ENCODE data around the gene SUMO1. TPM values are rescaled to one million over a fixed set of nuclear protein-coding genes. Genes with fewer than 3 reads are reported as not detected.

Gene SUMO1
- total and polyA plus RNA-seq, 10 of the 15 experiments (the other 5 are each of a cell fraction or from before 2014, with no cell fraction given): 105 to 458 (median 199) TPM

DNA sequence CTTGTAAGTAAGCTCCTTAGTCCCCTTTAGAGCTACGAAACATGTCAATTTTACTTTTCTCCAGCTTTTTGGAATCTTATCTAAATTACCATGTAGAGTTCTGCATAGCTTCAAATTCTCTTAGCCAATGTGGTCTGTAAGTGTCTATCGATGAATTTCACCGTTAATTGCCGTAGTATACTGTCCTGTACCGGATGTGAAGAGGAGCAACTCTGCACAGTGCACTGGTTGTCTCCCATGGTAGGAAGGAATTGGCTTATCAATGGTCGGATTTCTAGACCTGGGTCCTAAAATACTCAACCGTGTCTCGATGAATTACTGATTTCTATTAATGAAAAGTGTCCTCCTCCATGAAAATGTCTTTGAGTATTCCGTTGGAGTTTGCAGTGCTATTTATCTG is 29.1 kb upstream of the SUMO1 start:
- H3K79me2 ChIP-seq (ENCODE audit: control insufficient read depth, insufficient read depth, low read length): peaks cover 73% of the 10 kb centered on the region
- H3K27me3 ChIP-seq (replicated peaks in 1 of 2; ENCODE audit: control insufficient read depth in 2 of 2, insufficient read depth in 2 of 2, low read length in 1 of 2): no peaks in the 10 kb centered on the region
- peaks cover 12% of the 10 kb centered on the region for H3K4me1 ChIP-seq (ENCODE audit: control insufficient read depth, insufficient read depth, low read length)
- peak overlapping the region; percentile 99 for H3K27ac ChIP-seq (ENCODE audit: control insufficient read depth, insufficient read depth)
- peaks cover 19% of the 10 kb centered on the region for H4K20me1 ChIP-seq (ENCODE audit: control insufficient read depth, insufficient read depth)
- POLR2A ChIA-PET: interaction anchor here (0.6 to 1.7 kb wide), 5 partner anchors 10 to 32 kb away, joined by 3 to 11 read pairs (median 4); no protein-coding TSS in a partner anchor
- peak overlapping the region; percentile 89 for H3K4me3 ChIP-seq
- SMC1A ChIA-PET (ENCODE audit: uncharacterized antibody, unreplicated experiment): interaction anchor here (0.7 to 2.5 kb wide), 4 partner anchors 10 to 112 kb away, joined by 3 to 10 read pairs (median 6); partner anchors contain the start of gene SUMO1
- ATAC-seq (peak; percentile 15; the same call in 1 of the 3 replicates), FAIRE-seq (no peak), DNase-seq (ENCODE audit: low read depth, low spot score) (no peak)
- under 1% methylated on average over 9 of the region's 9 CpGs for WGBS (ENCODE audit: insufficient coverage, insufficient replicate concordance, low lambda C conversion rate, missing lambda C conversion rate)
- intact Hi-C loops (cut with micrococcal nuclease; ENCODE audit: unreplicated experiment) (loop anchor here (5.0 kb wide), 1 partner anchor 110 kb away; the partner anchor contains the start of gene BMPR2), in situ Hi-C loops (cut with MboI) (no loop called here)
- H3K9ac ChIP-seq (ENCODE audit: control insufficient read depth, insufficient read depth, low read length): peak overlapping the region; percentile 98
- H3K4me2 ChIP-seq (ENCODE audit: control insufficient read depth, insufficient read depth): peak overlapping the region; percentile 71
- RAD21 ChIA-PET (ENCODE audit: unreplicated experiment): interaction anchor here (1.5 to 1.6 kb wide), 3 partner anchors 10 to 114 kb away, joined by 4 to 7 read pairs (median 7); no protein-coding TSS in a partner anchor
- no peaks in the 10 kb centered on the region for H3K36me3 ChIP-seq (ENCODE audit: control insufficient read depth in 2 of 2, insufficient read depth in 2 of 2, low read length in 1 of 2)
- no peaks in the 10 kb centered on the region for H3K9me3 ChIP-seq (replicated peaks; ENCODE audit: control insufficient read depth, insufficient read depth, low read length)
- no TSS peak for BruUV-seq (replicated peaks)
- TF ChIP-seq LARP7 (IDR thresholded peaks at IDR 0.05) (peak; percentile 17; the same call in 1 of the 2 replicates), POU2F2 (IDR thresholded peaks at IDR 0.05; ENCODE audit: borderline replicate concordance, low read depth, low read length) (0 out of 3 replicates have a peak, but pooled peaks have one; percentile 16), HCFC1 (IDR thresholded peaks at IDR 0.05; ENCODE audit: low read length) (no peak)
- CTCF ChIA-PET: interaction anchor here (0.7 to 1.3 kb wide), 2 partner anchors 11 to 359 kb away, joined by 3 to 5 read pairs; no protein-coding TSS in a partner anchor
- no peak overlapping the region for H2AFZ ChIP-seq (ENCODE audit: control insufficient read depth, low read depth, low read length)

DNA sequence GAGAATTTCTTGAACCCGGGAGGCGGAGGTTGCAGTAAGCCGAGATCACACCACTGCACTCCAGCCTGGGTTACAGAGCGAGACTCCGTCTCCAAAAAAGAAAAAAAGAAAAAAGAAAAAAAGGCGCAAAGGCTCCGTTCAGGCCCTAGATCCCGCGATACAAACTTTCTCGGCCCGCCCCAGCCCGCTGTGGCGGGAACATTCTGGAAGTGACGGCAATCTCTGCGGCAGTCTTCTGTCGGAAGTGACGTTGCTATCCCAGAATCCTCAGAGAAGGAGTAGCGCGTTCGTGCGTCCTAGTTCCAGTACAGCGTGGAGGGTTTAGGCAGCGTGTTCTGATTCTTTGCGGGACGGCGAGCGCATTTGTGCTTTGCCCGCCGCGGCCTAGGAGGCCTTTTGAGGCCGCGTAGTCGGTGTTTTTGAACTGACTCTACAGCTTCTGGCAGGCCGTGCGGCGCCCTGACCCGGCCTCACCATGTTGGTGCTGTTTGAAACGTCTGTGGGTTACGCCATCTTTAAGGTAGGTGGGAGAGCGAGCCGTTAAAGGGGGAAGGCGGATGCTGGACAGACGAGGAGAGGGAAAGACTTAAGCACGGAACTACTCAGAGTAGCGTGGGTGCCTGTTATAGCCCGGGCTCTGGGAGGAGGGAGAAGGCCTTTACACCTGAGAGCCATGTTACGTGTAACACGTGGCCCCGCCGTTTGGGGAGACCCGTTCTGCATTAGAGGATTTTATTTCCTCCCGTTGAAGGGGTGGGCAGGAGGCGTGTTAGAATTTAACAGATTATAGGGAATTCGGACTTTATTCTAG is 27.3 kb upstream of the SUMO1 start, which contains the start of gene NOP58:
NOP58 (plus strand) TSS at position 297 of the 811 bp plus-strand sequence; CDS start at position 476, 179 bp downstream.
- FAIRE-seq (peak; percentile 62), ATAC-seq (peak; percentile 82), DNase-seq (ENCODE audit: low read depth, low spot score) (peak; percentile 84)
- Histone ChIP-seq H3K4me2 (ENCODE audit: control insufficient read depth, insufficient read depth) (peak within 1 kb of the TSS; percentile 65), H3K4me1 (ENCODE audit: control insufficient read depth, insufficient read depth, low read length) (peaks cover 8% of the 10 kb centered on the region; the same call in 1 of the 2 replicates), H3K27me3 (replicated peaks in 1 of 2; ENCODE audit: control insufficient read depth in 2 of 2, insufficient read depth in 2 of 2, low read length in 1 of 2) (no peaks in the 10 kb centered on the region), H3K9me3 (replicated peaks; ENCODE audit: control insufficient read depth, insufficient read depth, low read length) (no peaks in the 10 kb centered on the region), H4K20me1 (ENCODE audit: control insufficient read depth, insufficient read depth) (peaks cover 14% of the 10 kb centered on the region; the same call in 1 of the 2 replicates), H3K9ac (ENCODE audit: control insufficient read depth, insufficient read depth, low read length) (peak within 1 kb of the TSS; percentile 98), H2AFZ (ENCODE audit: control insufficient read depth, low read depth, low read length) (peak within 1 kb of the TSS; percentile 70), H3K36me3 (ENCODE audit: control insufficient read depth in 2 of 2, insufficient read depth in 2 of 2, low read length in 1 of 2) (no peaks in the 10 kb centered on the region), H3K27ac (ENCODE audit: control insufficient read depth, insufficient read depth) (peak within 1 kb of the TSS; percentile 99), H3K4me3 (peak within 1 kb of the TSS; percentile 89), H3K79me2 (ENCODE audit: control insufficient read depth, insufficient read depth, low read length) (peaks cover 55% of the 10 kb centered on the region)
- BruUV-seq (replicated peaks): TSS peak; percentile 71
- ChIA-PET RAD21 (ENCODE audit: unreplicated experiment) (interaction anchor here (1.5 kb wide), 1 partner anchor 116 kb away, joined by 4 read pairs; no protein-coding TSS in a partner anchor), SMC1A (ENCODE audit: uncharacterized antibody, unreplicated experiment) (interaction anchor here (0.6 to 1.9 kb wide), 4 partner anchors 15 to 1142 kb away, joined by 3 to 4 read pairs (median 4); no protein-coding TSS in a partner anchor), POLR2A (interaction anchor here (0.6 to 1.4 kb wide), 5 partner anchors 14 to 68 kb away, joined by 3 to 4 read pairs (median 4); partner anchors contain the start of gene SUMO1), CTCF (interaction anchor here (1.1 to 1.5 kb wide), 2 partner anchors 12 to 28 kb away, joined by 3 read pairs; no protein-coding TSS in a partner anchor)
- WGBS (ENCODE audit: insufficient coverage, insufficient replicate concordance, low lambda C conversion rate, missing lambda C conversion rate): under 1% methylated on average over 54 of the region's 54 CpGs
- in situ Hi-C loops (cut with MboI): no loop called here
- intact Hi-C loops (cut with micrococcal nuclease; ENCODE audit: unreplicated experiment): loop anchor here (5.0 kb wide), 1 partner anchor 112 kb away; the partner anchor contains the start of gene BMPR2
- TF ChIP-seq PAX8 (IDR thresholded peaks at IDR 0.05) (peak; percentile 57; the same call in 1 of the 2 replicates), ZNF207 (IDR thresholded peaks at IDR 0.05; ENCODE audit: borderline replicate concordance) (no peak), RAD21 (IDR thresholded peaks at IDR 0.05; ENCODE audit: insufficient read depth, low read depth, low read length) (no peak), KLF5 (IDR thresholded peaks at IDR 0.05; ENCODE audit: partially characterized antibody) (no peak), YBX1 (IDR thresholded peaks at IDR 0.05) (no peak), CREB1 (IDR thresholded peaks at IDR 0.05; ENCODE audit: low read depth) (peak; percentile 97), IKZF2 (IDR thresholded peaks at IDR 0.05) (peak; percentile 36; a peak in 3 of 4 replicates), NFYA (IDR thresholded peaks at IDR 0.05; ENCODE audit: borderline replicate concordance, low read depth, low read length) (no peak), SIX5 (IDR thresholded peaks at IDR 0.05; ENCODE audit: low read depth, low read length, severe bottlenecking) (peak; percentile 29)
- TF ChIP-seq, protein P1, sequence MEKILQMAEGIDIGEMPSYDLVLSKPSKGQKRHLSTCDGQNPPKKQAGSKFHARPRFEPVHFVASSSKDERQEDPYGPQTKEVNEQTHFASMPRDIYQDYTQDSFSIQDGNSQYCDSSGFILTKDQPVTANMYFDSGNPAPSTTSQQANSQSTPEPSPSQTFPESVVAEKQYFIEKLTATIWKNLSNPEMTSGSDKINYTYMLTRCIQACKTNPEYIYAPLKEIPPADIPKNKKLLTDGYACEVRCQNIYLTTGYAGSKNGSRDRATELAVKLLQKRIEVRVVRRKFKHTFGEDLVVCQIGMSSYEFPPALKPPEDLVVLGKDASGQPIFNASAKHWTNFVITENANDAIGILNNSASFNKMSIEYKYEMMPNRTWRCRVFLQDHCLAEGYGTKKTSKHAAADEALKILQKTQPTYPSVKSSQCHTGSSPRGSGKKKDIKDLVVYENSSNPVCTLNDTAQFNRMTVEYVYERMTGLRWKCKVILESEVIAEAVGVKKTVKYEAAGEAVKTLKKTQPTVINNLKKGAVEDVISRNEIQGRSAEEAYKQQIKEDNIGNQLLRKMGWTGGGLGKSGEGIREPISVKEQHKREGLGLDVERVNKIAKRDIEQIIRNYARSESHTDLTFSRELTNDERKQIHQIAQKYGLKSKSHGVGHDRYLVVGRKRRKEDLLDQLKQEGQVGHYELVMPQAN (conservative IDR thresholded peaks at IDR 0.05): peak; percentile 91
